Thymus (tissue), 11 donors: ENCODE measurements around the gene ZRANB1. TPM values are rescaled to one million over a fixed set of nuclear protein-coding genes. Genes with fewer than 3 reads are reported as not detected.
"Not testable (repeated sequence)": the region's sequence is repeated elsewhere in the genome, so short reads cannot be mapped to it uniquely, and the experiment has no call there.

Experiments
- DNase-seq, 9 donors: peaks; one replicate each; pipeline ENCODE4 v3.0.0-alpha.2; 2013; ENCODE audit warnings: low spot score in 9 of 9, low read depth in 6 of 9, missing footprints in 1 of 9
- H3K27ac ChIP-seq, 2 donors: one replicate each; pipeline ENCODE4 v1.5.1; 2013; ENCODE audit warnings: control low read depth in 1 of 2, low read depth in 1 of 2, low read length in 1 of 2, mild to moderate bottlenecking in 1 of 2, moderate library complexity in 1 of 2
- H3K27me3 ChIP-seq, 2 donors: one replicate each; pipeline ENCODE4 v1.5.1; 2013; ENCODE audit warnings: low read length in 1 of 2; ENCODE audit not compliant: control insufficient read depth in 2 of 2, insufficient read depth in 1 of 2
- H3K36me3 ChIP-seq, 2 donors: one replicate each; pipeline ENCODE4 v1.5.1; 2013; ENCODE audit warnings: low read length in 1 of 2, mild to moderate bottlenecking in 1 of 2, moderate library complexity in 1 of 2; ENCODE audit not compliant: control insufficient read depth in 2 of 2, insufficient read depth in 2 of 2
- H3K4me1 ChIP-seq, 2 donors: one replicate each; pipeline ENCODE4 v1.5.1; 2013; ENCODE audit warnings: low read length in 2 of 2; ENCODE audit not compliant: control insufficient read depth in 2 of 2, insufficient read depth in 2 of 2
- H3K4me3 ChIP-seq, 2 donors: one replicate each; pipeline ENCODE4 v1.5.1; 2013; ENCODE audit warnings: low read length in 2 of 2, control low read depth in 1 of 2, mild to moderate bottlenecking in 1 of 2
- H3K9me3 ChIP-seq, 2 donors: one replicate each; pipeline ENCODE4 v1.5.1; 2013; ENCODE audit warnings: low read length in 1 of 2, mild to moderate bottlenecking in 1 of 2; ENCODE audit not compliant: control insufficient read depth in 2 of 2, insufficient read depth in 1 of 2
- WGBS: extraction: QIAGEN DNeasy Blood & Tissue Kit; methylation state at CpG from one replicate; pipeline ENCODE4 v1.1.7; 2013; 5-methylcytosine and 5-hydroxymethylcytosine counted together
- polyA plus RNA-seq: library from polyadenylated mRNA; stranded (reverse); fragments of 200-250 nt; gene quantifications from one replicate; pipeline ENCODE4 v1.2.3, GENCODE V29; 2013
- total RNA-seq: library from RNA; stranded (reverse); fragments of 120-200 nt; gene quantifications from one replicate; pipeline ENCODE4 v1.2.4, GENCODE V29; 2013
- donor health status: healthy.

The ZRANB1 gene
- total and polyA plus RNA-seq, 2 donors = 16.0 to 17.5 TPM

DNA sequence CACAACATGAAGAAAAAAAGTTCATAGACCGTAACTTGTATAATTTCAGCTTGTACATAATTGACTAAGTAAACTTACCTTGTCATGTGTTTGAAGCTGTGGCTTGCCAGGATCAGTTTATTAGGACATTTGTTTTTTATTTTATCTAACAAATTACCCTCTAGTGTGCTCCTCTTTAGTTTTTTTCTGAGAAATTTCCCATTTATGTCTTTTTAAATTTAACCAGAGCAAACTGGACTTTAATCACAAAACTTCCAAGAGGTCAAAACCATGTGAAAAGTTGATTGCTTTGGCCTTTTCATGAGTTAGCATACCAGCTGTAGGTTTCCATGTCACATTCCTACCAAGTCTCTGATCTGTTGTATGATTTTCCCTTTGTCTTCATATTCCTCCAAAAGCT, 42.5 kb downstream of the ZRANB1 start:
- H3K9me3 ChIP-seq = no peaks in the 10 kb centered on the region
- H3K4me3 ChIP-seq = no peak overlapping the region
- WGBS = 96% methylated on average over 1 of the region's 1 CpG
- no peaks in the 10 kb centered on the region for H3K27me3 ChIP-seq
- no peaks in the 10 kb centered on the region for H3K4me1 ChIP-seq
- no peak for DNase-seq
- peaks cover 32 to 55% of the 10 kb centered on the region in 2 donors for H3K36me3 ChIP-seq
- H3K27ac ChIP-seq = no peak overlapping the region

GRCh38 chr10:124985162-124985561, 43.2 kb downstream of the ZRANB1 start:
- H3K36me3 ChIP-seq = peaks cover 32 to 58% of the 10 kb centered on the region in 2 donors

GRCh38 chr10:124987788-124988187, 45.9 kb downstream of the ZRANB1 start:
- Histone ChIP-seq H3K36me3 (peaks cover 34 to 53% of the 10 kb centered on the region in 2 donors), H3K4me1 (no peaks in the 10 kb centered on the region), H3K9me3 (no peaks in the 10 kb centered on the region), H3K4me3 (no peak overlapping the region), H3K27me3 (no peaks in the 10 kb centered on the region), H3K27ac (no peak overlapping the region)
- no peak for DNase-seq
- WGBS = 97% methylated on average over 1 of the region's 1 CpG

More at GRCh38 chr10:124985162-124985561, 43.2 kb downstream of the ZRANB1 start:
- Histone ChIP-seq H3K27me3 (no peaks in the 10 kb centered on the region), H3K9me3 (no peaks in the 10 kb centered on the region), H3K4me3 (no peak overlapping the region), H3K27ac (no peak overlapping the region), H3K4me1 (no peaks in the 10 kb centered on the region)
- DNase-seq = no peak
- WGBS = 97% methylated on average over 5 of the region's 5 CpGs

DNA sequence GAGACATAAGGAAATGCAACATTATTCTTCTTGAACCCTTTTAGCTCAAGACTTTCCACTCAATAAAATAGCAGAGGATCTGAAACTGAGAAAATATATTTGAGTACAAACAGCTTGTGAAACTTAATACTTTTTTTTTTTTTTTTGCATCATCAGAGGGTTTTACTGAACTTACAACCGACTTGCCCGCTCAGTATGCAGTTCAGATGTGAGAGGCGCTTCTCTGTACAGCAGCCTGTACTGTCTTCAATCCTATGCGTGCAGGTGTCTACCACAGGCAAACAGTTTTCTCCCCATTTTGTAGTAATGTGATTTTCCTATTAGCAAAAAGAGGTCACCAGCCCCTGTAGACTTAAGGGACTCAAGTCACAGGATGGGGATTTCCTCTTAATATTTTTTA, 46.8 kb downstream of the ZRANB1 start:
- not testable (repeated sequence) for DNase-seq
- 96% methylated on average over 4 of the region's 4 CpGs for WGBS

GRCh38 chr10:124989526-124989925, 47.6 kb downstream of the ZRANB1 start:
- Histone ChIP-seq H3K4me1 (no peaks in the 10 kb centered on the region), H3K27me3 (no peaks in the 10 kb centered on the region), H3K36me3 (peaks cover 21 to 39% of the 10 kb centered on the region in 2 donors), H3K27ac (no peak overlapping the region), H3K9me3 (no peaks in the 10 kb centered on the region), H3K4me3 (no peak overlapping the region)
- 98% methylated on average over 10 of the region's 10 CpGs for WGBS
- DNase-seq = no peak

More for the DNA sequence above, 46.8 kb downstream of the ZRANB1 start:
- H3K9me3 ChIP-seq, H3K27ac ChIP-seq, H3K27me3 ChIP-seq, H3K4me3 ChIP-seq, H3K4me1 ChIP-seq: not testable (repeated sequence)
- peaks cover 27 to 44% of the 10 kb centered on the region in 2 donors for H3K36me3 ChIP-seq

GRCh38 chr10:124990671-124991625, 49.0 kb downstream of the ZRANB1 start:
- H3K27ac ChIP-seq = no peak overlapping the region
- 91% methylated on average over 14 of the region's 14 CpGs for WGBS
- H3K4me3 ChIP-seq = no peak overlapping the region
- no peaks in the 10 kb centered on the region for H3K27me3 ChIP-seq
- peaks cover 13 to 28% of the 10 kb centered on the region in 2 donors for H3K36me3 ChIP-seq
- no peaks in the 10 kb centered on the region for H3K4me1 ChIP-seq
- DNase-seq = no peak
- H3K9me3 ChIP-seq = no peaks in the 10 kb centered on the region

DNA sequence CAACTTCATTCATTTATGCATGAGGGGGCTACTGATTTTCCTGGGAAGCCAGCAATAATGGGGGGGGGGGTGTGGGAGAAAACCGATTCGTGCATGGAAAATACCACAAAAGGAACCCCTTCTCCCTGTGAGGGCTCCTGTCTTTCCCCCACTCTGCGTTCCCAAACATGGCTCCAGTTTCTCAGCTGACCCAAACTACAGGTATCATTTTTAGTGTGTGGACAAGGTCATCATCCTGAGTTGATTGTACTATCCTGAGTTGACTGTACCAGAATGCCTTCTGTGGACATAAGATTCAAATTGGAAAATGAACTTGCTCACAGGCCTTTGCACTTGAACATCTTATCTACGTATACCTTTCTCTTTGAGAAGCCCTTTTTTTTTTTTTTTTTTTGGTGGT, 49.9 kb downstream of the ZRANB1 start:
- no peaks in the 10 kb centered on the region for H3K4me1 ChIP-seq
- WGBS = 99% methylated on average over 4 of the region's 4 CpGs
- DNase-seq = no peak
- peaks cover 13 to 20% of the 10 kb centered on the region in 2 donors for H3K36me3 ChIP-seq
- H3K27ac ChIP-seq = no peak overlapping the region
- no peaks in the 10 kb centered on the region for H3K9me3 ChIP-seq
- H3K27me3 ChIP-seq = no peaks in the 10 kb centered on the region
- no peak overlapping the region for H3K4me3 ChIP-seq

GRCh38 chr10:124992462-124993344, 50.8 kb downstream of the ZRANB1 start:
- H3K4me1 ChIP-seq = no peaks in the 10 kb centered on the region
- 91% methylated on average over 20 of the region's 20 CpGs for WGBS
- peaks cover 10 to 11% of the 10 kb centered on the region in 2 donors for H3K36me3 ChIP-seq
- no peaks in the 10 kb centered on the region for H3K27me3 ChIP-seq
- peak in 3 of 9 donors; percentile 16 to 42 (median 25) for DNase-seq
- H3K4me3 ChIP-seq = no peak overlapping the region
- no peak overlapping the region for H3K27ac ChIP-seq
- H3K9me3 ChIP-seq = no peaks in the 10 kb centered on the region

- Histone ChIP-seq H3K36me3 (peaks cover 10 to 11% of the 10 kb centered on the region in 2 donors), H3K27me3 (no peaks in the 10 kb centered on the region), H3K9me3 (no peaks in the 10 kb centered on the region), H3K4me3 (no peak overlapping the region), H3K27ac (no peak overlapping the region), H3K4me1 (no peaks in the 10 kb centered on the region)
- DNase-seq = no peak
- WGBS = 99% methylated on average over 4 of the region's 4 CpGs
These were observed 51.4 kb downstream of the ZRANB1 start for GRCh38 chr10:124993345-124993708.
